ENCODE measurements around the gene ZNF518A.

DNA sequence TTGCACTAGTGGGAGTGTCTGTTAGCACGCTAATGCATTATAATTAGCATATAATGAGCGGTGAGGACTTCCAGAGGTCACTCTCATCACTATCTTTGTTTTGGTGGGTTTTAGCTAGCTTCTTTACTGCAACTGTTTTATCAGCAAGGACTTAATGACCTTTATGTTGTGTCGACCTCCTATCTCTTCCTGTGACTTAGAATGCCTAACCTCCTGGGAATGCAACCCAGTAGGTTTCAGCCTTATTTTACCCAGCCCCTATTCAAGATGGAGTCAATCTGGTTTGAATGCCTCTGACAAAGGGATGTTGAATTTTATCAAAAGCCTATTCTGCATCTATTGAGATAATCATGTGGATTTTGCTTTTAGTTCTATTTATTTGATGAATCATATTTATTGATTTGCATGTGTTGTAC lies 22.5 kb upstream of the ZNF518A start:
- TF ChIP-seq, protein P1, sequence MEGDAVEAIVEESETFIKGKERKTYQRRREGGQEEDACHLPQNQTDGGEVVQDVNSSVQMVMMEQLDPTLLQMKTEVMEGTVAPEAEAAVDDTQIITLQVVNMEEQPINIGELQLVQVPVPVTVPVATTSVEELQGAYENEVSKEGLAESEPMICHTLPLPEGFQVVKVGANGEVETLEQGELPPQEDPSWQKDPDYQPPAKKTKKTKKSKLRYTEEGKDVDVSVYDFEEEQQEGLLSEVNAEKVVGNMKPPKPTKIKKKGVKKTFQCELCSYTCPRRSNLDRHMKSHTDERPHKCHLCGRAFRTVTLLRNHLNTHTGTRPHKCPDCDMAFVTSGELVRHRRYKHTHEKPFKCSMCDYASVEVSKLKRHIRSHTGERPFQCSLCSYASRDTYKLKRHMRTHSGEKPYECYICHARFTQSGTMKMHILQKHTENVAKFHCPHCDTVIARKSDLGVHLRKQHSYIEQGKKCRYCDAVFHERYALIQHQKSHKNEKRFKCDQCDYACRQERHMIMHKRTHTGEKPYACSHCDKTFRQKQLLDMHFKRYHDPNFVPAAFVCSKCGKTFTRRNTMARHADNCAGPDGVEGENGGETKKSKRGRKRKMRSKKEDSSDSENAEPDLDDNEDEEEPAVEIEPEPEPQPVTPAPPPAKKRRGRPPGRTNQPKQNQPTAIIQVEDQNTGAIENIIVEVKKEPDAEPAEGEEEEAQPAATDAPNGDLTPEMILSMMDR (IDR thresholded peaks at IDR 0.05) = no peak
- TF ChIP-seq, protein P2, sequence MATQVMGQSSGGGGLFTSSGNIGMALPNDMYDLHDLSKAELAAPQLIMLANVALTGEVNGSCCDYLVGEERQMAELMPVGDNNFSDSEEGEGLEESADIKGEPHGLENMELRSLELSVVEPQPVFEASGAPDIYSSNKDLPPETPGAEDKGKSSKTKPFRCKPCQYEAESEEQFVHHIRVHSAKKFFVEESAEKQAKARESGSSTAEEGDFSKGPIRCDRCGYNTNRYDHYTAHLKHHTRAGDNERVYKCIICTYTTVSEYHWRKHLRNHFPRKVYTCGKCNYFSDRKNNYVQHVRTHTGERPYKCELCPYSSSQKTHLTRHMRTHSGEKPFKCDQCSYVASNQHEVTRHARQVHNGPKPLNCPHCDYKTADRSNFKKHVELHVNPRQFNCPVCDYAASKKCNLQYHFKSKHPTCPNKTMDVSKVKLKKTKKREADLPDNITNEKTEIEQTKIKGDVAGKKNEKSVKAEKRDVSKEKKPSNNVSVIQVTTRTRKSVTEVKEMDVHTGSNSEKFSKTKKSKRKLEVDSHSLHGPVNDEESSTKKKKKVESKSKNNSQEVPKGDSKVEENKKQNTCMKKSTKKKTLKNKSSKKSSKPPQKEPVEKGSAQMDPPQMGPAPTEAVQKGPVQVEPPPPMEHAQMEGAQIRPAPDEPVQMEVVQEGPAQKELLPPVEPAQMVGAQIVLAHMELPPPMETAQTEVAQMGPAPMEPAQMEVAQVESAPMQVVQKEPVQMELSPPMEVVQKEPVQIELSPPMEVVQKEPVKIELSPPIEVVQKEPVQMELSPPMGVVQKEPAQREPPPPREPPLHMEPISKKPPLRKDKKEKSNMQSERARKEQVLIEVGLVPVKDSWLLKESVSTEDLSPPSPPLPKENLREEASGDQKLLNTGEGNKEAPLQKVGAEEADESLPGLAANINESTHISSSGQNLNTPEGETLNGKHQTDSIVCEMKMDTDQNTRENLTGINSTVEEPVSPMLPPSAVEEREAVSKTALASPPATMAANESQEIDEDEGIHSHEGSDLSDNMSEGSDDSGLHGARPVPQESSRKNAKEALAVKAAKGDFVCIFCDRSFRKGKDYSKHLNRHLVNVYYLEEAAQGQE (IDR thresholded peaks at IDR 0.05; ENCODE audit: insufficient read depth in 1 of 2, low read depth in 2 of 2, low read length in 1 of 2) = no peak
- TF ChIP-seq TCF7L2 (IDR thresholded peaks at IDR 0.05; ENCODE audit: low read depth, low read length) = no peak
- no peak for TF ChIP-seq POLR2AphosphoS5 (IDR thresholded peaks at IDR 0.05; ENCODE audit: low read depth, low read length)
